Measurements from ENCODE around the gene ANGPT4.

Gene ANGPT4

DNA sequence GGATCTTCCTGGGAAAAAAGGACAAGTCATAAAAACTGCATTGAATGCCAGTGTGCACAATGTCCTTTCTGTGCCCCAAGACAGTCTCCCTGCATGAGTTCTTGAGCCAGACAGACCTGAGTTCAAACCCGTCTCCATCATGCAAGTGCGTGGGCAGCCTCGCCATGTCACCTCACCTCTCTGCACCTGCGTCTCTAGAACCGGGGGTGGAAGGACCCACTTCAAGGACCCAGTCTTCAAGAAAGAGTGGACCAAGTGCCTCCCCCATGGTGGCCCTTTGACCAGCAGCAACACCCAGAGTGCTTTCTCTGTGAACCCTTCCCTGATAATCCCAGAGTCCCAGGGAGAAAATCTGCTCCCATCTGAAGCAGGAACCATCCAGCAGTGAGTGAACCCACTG is 23.5 kb upstream of the ANGPT4 start:
- no peak for DNase-seq

DNA sequence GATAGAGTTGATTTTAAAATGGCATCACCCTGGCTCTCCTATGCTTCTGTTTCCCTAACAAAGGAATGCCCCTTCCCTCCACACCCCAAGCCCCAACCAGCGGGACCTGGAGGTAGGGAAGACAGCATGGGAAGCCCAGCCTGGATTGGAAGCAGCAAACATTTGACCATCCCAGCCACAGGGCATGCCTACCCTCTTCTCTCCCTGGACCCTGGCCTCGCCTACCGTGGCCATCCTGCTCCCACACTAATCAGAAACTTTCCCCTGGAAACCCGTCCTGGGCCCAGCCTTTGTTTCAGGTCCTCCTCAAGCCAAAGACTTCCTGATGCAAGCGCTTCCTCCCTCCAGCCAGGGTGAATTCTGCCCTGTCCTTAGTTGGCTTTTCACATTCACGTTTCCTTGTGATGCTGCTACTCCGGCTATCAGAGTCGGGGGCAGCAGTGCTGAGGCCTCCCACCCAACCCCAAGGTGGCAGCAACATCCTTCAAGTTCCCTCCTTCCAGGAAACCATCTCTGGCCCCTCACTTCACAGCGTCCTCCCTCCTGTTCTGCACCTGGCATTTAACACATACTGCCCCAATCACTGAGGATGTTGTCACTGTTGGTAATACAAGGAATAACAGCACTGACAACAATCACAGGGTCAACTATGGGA is 18.2 kb upstream of the ANGPT4 start:
- no peak for DNase-seq

DNA sequence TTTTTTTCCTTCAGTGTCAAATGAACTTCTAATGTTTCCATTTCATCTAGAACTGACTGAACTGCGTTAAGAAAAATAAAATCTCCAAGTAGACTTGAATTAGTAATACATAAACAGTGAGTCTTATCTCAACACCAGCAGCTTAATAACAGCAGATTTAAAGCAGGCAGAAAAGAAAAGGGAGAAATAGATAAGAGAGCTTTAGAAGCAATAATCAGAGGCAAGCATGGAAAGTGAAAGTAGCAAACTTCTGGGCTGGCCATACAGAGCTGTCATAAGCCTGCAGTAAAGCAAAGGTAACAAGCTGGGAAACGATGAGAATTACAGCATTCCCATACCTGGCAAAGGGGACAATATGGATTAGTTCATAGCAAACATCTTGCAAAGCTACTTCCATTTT is 16.9 kb upstream of the ANGPT4 start:
- DNase-seq, result no peak

DNA sequence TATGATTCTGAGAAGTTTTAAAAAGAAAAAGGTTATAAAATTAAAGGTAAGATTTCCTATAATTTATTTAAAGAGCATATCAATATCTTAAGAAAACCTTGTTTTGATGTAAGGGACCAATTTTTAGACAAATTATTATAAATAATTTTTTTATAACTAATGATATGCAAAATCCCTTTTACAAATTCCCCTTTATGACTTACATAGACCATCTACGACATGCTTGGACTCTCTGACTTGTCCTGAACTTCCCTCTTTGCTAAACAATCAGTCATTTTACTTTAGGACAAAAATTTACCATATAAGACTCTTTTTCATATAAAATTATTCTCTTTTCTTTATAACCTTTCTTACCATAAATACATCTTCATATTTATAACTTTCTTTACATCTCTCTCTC is 15.3 kb upstream of the ANGPT4 start:
- DNase-seq, result no peak

DNA sequence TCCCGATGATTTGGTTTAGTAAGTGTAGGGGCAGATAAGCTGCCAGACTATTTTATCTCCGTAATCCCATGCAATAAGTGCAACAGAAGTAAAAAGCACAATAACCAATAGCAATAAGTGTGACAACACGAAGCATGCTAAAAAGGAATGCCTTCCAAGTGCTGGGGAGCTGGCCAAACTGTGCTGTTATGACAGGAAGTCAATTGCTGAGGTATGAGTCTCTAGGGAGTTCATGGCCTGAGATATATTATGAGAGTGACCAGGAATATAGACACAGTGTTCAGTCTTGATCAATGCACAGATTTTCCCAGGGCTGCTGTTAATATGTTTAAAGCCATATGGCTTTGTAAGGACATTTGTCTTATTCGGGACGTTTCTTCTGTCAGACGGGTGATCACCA is 10.5 kb upstream of the ANGPT4 start:
- DNase-seq, result no peak

DNA sequence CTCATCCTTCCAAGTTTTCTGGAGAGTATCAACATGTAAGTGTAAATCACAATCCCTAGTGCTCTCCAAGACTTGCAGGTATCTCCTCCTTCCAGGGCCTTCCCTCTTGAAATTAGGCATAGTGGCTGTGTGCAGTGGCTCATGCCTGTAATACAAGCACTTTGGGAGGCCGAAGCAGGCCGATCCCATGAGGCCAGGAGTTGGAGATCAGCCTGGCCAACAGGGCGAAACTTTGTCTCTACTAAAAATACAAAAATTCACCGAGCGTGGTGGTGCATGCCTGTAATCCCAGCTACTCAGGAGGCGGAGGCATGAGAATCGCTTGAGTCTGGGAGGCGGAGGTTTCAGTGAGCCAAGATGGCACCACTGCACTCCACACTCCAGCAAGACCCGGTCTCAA is 9.4 kb upstream of the ANGPT4 start:
- no peak for DNase-seq

DNA sequence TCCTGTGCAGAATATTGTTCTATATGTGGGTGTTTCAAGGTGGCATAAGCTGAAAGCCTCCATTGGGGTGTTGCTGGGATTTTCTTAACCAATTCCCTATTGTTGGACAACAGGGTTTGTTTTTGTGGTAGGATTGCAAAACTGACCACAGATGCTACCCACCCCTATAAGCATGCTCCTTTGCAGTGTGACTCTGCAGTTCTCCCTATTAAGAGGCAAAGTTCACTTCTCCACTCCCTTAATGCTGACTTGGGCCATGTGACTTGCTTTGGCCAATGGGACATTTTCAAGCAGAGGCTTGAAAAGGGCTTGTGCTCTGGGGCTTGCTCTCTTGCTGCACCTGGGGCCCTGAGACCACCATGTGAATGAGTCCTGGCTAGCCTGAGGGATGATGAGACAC is 8.5 kb upstream of the ANGPT4 start:
- no peak for DNase-seq

DNA sequence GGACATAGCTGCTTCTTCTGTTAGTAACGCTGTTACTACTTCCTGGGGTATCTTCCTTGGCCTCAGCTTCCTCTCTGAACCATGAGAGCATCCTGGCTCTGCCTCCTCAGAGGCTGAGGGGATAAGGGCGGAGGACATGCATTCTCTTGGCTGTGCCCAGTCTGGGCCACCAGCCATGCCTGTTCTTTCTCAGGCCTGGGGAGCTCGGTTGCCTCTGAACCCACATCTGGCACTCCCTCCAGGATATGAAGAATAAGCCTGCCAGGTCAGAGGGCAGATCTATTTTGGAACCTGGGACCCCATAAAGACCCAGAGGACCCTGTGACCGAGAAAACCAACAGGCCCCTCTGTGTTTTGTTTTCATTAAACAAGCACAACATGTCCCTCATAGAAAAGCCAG is 6.6 kb upstream of the ANGPT4 start:
- DNase-seq, result no peak

DNA sequence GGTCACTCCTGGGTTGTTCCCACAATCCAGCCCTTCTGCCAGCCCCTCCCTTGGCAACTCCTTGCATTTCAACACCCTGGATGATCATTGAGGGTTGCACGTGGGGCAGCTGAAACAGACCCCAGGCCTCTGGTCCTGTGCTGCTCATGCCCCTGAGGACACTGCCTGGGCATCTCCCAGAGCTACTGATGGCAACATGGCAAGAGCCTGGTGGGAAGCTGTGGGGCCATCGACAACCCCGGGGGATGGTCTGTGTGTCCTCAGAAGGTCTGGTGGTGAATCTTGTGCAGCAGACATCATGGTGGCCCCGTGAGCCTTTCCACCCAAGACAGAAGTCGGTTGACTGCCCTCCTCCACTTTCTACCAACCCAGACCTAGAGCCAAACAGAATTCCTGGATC is 4.9 kb upstream of the ANGPT4 start:
- no peak for DNase-seq

DNA sequence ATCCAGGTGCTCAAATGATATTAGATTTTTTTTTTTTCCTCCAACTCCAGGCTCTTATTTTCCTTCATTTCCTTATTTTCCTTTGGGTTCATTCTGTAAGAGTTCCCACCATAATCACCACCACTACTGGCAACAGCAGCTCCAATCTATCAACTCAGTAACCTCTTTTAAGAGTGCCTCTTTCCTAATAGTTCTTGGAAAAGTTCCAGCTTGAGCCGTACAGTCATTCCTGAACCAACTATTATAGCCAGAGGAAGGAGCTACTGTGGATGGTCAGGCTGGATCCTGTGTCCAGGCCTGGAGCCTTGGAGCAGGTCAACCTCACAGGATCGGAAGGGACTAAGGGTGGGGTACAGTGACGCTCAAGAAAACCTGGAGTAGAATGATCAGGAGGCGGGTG is 4.2 kb upstream of the ANGPT4 start:
- no peak for DNase-seq

DNA sequence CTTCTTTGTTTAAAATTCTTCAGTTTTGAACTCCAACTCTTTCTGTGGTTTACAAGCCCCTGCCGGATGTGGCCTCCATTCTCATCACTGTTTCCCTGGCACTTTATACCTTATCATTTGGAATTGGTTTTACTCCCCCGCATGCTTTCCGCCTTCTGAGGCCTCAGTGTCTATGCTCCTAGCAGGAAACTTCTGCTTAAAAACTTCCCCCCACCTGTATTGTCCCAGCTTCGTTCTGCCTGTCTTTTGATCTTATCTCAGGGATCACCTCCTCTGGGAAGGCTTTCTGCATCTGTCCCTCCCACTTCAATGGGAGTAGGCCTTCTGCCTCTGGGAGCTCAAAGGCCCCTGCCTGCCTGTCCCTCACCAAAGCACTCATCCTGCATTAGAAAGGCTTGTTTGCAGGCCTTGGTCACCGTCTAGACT is 3.4 kb upstream of the ANGPT4 start:
- no peak for DNase-seq

DNA sequence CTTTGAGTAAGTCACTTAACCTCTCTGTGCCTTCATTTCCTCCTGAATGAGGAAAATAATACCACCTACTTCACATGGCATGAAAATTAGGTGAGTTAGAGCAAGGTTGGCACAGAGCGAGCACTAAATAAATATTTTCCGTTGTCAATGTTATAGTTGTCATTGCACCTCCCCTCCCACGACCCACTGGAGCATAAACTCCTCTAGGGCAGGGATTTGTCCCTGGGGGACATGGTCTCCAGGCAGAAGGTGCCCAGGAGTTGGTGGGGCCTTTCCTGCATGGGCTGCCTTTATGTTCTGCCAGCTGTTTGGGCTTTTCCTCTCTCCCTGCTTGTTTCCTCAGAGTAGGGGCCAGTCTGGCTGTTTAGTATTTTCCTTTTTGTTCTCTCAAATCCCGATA is 1.3 kb upstream of the ANGPT4 start:
- DNase-seq, result no peak

DNA sequence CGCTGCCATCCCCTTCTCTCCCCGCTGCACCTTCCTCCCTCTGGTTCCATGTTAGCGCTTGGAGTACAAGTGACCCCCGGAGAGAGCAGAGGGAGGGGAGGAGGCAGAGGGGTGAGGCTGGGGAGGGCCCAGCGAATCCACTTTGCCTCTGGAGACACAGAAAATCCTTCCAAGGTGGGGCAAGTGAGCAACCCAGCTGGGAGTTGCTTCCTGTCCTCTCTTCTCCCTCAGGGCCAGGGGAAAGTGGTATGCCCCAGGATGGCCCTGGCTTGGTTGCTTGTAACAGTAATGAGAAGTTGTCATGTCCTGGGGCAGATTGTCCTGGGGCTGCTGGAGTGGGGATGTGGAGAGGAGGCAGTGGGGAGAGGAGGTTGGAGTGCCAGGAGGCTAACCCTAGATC is 691 bp upstream of the ANGPT4 start:
- DNase-seq, result no peak

DNA sequence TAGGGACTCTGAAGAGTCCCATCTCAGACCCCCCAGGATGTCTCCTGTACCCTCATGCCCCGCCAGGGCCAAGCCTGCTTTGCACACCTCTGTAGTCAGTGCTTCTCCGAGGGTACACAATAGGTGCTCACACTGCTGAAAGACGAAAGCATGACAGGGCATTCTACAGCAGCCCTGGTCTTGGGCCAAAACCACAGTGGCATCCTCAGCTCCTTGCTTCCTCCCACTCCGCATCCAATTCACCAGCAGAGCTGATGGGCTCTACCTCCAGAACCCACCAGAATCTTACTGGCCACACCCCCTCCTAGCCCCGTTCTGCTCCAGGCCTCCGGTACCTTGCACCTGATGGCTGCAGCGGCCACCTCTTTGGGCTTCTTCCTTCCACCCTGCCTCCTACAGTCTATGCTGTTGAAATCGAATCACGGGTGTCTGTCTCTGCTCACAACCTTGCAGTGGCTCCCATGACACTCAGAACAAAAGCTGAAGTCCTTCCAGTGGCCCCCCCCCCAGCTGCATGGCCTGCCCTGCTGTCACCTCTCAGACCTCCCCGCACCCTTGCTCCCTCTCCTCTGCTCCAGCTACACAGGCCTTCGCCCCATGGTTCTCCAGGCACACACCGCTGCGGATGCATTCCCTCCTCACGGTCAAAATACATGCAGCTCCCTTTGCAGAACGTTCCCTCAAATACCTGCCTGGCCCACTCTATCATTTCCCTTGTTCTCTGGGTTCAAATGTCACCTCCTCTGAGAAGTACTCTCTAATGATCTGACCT is 1.2 kb downstream of the ANGPT4 start:
- DNase-seq, result no peak

DNA sequence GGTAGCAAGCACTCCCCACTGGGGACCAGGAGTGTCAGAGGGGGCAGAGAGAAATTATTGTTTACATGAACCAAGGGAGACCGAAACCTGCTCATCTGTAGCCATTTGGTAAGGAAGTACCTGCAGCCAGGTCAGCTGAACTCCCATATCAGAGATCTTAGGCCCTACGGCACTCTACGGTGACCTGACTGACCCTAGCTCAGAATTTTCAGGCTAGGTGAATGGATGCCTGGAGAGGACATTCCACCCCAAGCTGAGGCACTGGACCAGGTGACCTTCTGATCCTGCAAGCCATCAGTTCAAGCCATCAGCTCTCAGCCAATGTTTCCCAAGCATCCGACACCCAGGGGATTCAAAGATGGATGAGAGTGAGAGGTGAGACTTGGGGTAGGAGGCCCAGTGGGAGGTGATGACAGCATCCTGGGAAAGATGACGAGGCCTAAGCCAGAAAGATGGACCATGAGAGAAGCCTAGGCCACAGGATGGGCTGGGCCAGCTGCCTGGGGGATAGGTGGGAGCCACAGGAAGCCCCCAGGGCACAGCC is 2.8 kb downstream of the ANGPT4 start:
- DNase-seq, result no peak

DNA sequence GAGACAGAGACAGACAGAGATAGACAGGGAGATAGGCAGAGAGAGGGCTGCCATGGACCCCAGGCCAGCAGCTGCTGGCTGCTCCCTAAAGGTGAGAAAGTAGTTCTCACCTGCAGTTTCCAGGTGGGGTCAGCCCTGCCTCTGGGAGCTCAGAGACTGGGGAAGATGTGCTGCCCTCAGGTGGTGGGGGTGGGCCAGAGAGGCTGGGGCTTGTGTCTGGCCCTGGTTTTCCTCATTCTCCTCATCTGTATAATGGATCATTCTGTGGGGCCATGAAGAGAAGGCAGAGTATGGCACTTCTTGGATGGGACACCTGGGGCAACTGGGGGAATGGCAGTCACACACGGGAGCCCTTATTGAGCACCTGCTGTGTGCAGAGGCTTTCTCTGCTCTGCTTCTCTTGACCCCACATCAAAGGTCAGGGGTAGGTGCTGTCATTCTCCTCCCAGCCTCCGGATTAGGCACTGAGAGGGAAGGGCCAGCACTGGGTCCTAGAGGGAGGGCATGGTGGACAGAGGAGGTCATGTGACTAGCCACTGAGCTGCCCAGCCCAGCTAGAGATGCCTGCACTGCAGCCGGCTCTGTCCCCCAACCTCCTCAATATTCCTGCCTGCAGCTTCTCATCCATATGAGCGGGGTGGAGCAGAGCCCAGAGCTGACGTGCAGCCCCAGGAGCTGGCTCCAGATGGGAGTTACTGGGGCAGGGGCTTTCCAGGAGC is 4.1 kb downstream of the ANGPT4 start:
- no peak for DNase-seq

DNA sequence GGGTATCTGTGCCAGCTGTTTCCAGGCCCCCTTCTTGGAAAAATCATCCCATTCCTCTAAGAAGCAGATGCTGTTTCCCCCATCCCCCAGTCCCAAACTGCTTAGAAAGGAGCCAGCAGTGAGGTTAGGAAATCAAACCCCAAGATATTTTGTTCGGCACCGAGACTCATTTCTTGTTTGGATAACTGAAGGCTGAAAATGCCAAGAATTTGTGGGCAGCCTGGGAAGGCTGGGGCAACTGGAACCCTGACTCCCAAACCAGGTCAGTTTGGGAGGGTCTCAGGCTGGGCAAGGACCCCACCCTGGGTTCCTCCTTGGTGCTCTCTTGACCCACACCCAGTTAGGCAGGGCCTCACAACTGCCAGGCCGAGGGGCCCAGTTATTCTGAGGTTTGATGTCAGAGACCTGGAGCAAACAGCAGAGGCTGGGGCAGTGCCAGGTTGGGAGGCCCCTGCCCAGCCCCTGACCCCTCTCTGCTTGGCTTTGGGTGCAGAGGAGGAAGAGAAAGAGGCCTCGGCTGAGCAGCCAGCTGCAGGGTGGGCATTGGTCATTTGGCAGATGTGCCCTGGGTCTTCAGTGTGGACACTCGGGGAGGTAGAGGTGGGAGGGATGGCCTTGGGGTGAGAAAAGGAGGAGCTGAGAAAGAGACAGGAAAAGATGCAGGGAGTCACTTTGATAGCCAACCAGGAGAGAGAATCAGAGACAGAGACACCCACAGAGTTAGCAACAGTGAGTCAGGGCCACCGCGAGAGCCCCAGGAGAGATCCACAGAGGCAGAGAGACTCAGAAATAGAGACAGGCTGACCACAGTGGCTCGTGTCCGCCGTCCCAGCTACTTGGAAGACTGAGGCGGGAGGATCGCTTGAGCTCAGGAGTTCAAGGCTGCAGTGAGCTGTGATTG is 5.0 kb downstream of the ANGPT4 start:
- no peak for DNase-seq

DNA sequence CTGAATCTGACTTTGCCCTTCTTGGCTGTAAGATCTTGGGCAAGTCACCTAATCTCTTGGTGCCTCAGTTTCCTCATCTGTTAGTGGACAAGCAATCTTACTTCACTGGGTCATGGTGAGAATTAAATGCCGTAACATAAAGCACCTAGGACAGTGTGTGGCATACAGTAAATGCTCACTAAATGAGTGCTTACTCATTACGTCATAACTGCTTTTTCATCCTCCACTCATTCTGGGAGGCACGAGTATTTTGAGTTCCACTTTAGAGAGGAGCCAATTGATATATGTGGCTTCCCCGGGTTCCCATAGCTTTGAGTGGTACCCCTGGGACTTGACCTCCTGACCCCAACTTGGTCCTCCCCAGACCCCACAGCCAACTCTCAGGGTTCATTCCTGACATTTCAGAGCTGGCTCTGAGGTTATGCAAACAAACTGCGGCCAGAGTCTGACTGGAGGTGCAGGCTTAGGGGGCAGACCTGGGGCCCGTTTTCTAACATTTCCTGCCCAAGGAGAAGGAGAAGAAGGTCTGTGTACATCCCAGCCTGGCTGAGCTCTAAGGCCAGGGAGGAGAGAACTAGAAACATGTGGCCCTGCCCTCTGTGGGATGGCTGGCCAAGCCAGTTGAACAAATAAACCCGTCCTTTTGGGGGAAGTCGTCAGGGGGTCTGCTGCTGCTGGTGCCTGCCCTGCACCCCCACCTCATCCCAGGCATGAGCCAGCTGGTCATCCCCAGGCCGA is 5.8 kb downstream of the ANGPT4 start:
- no peak for DNase-seq

DNA sequence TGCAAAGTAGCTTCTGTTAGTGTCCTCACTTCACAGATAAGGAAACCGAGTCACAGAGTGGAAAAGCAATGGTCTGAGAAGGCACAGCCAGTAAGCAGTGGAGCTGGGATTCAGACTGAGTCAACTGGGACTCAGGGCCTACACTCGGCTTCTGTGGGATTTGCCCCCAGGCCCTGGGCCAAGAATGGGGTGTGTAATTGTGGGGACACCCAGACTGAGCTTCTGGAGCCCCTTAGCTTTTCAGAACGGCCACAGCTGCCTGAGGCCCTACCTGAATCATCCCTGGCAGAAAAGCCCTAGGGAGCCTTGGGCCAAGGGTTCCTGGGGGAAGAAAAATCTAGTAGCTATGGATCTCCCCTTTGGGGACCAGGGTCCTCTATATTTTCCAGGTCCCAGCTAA is 6.5 kb downstream of the ANGPT4 start:
- DNase-seq, result no peak

DNA sequence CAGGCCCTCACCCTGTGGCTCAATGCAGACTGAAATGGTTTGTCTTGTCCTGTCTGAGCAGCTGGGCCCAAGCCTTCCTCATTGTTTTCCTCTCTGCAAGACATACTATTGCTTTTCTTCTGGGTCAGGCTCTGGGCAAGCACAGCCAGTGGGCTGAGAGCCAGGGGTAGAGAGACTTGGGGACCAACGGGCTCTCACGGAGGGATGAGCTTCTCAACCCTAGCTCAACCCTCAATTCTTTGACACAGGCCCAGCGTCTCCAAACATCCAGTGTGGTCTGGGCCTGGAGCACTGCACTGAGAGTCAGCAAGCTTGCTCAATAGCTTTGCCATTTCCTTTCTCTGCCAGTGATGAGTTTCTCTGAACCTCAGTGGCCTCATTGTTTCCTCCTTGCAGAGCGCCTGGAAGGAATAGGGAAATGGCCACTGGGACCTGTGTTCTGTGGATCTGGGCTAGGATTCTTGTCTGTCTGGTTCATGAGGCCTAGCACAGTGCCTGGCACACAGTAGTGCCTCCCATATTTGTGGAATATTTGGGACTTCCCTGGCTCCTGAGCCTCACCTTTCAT is 9.3 kb downstream of the ANGPT4 start:
- no peak for DNase-seq

DNA sequence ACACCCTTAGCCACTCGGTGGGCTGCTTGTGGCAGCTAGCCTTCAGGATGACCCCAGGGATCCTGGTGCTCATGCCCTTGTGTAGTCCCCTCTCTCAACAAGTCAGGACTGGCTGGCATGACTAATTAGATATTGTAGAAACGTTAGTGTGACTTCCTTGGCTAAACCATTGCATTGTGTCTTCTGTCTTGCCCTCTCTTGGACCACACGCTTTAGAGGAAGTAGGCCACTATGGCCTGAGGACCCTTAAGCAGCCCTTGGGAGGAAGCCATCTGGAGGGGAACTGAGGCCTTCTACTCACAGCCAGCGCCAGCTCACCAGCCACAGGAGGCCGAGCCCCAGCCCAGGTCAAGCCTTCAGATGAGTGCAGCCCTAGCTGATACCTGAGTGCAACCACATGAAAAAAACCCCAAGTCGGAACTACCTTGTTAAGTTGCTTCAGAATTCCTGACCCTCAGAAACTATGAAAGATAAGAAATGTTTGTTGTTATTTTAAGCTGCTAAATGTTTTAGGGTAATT is 10.1 kb downstream of the ANGPT4 start:
- DNase-seq, result no peak
